Neural progenitor cell (in vitro differentiated cells): ENCODE data around the gene LYRM1.

Experiments
- CTCF ChIP-seq: fragments of 200-600 bp; sonication (generic); IDR thresholded peaks from 2 replicates; pipeline ENCODE4 v1.5.1; 2017; ENCODE audit warnings: antibody characterized with exemption, mild to moderate bottlenecking
- EZH2 ChIP-seq: fragments of 200-600 bp; sonication (generic); IDR thresholded peaks from 2 replicates; pipeline ENCODE4 v1.6.1; 2017; ENCODE audit warnings: antibody characterized with exemption, mild to moderate bottlenecking, moderate library complexity
- EZH2phosphoT487 ChIP-seq: fragments of 200-600 bp; sonication (generic); IDR thresholded peaks from 2 replicates; pipeline ENCODE4 v1.6.1; 2017; ENCODE audit warnings: antibody characterized with exemption

- no peak for TF ChIP-seq CTCF
- no peak for TF ChIP-seq EZH2
- TF ChIP-seq EZH2phosphoT487, result no peak
Measured at GRCh38 chr16:20903116-20903898, 2.7 kb downstream of the LYRM1 start.
